Adrenal gland (tissue), 5 donors: ENCODE data around the gene CSPG4.

Experiments
- CTCF ChIP-seq, 6 experiments: fragments of 450-650 bp in 4 of 6; fragments of 200-600 bp in 2 of 6; sonication (generic) in 1 of 6; IDR thresholded peaks; 1 replicate in 5 of 6; 2 replicates in 1 of 6; pipeline versions ENCODE4 v1.5.1 to v1.8.0; 2016 to 2021; ENCODE audit warnings: antibody characterized with exemption in 6 of 6, mild to moderate bottlenecking in 2 of 6, moderate library complexity in 1 of 6
- POLR2A ChIP-seq, 2 donors: fragments of 450-650 bp; IDR thresholded peaks; one replicate each; pipeline ENCODE4 v1.6.1; 2017; ENCODE audit warnings: antibody characterized with exemption in 2 of 2, mild to moderate bottlenecking in 2 of 2, moderate library complexity in 1 of 2
- donor health status: DM: no; HTN: no; CAD: no.

DNA sequence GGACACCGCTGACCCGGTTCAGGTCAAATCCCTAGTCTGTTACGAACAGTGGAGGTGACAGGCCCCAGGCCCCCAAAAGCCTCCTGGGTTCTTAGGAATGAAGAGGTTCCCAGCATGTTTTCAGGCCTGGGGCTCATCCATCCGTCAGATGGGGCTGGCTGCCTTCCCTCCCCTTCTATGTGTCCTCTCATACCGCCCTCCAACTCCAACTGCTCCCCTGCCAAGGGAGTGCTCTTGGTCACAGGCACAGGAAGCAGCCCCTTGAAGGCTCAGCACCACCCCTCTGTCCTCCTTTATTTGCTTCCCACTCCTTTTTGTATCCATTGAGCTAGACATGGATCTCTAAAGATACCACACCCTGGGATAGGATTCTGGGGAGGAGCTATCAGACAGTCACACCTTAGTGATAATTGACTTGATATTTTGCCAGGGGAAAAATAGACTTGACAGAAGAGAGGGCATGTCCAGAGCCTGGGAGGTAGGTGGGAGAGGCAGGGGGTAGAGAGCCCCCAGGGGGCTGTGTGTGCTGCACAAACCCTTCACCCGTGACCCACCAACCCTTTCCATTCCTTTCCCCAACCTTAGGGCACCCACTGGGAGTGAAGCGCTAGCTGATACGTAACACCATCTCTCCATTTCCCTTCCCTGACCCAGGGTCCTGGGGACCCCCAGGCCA is 10.7 kb upstream of the CSPG4 start:
- no peak for TF ChIP-seq CTCF (IDR thresholded peaks at IDR 0.05)
- no peak for TF ChIP-seq POLR2A (IDR thresholded peaks at IDR 0.05)
